A673 (cell line): ENCODE data around the gene MRGPRE. TPM values are rescaled to one million over a fixed set of nuclear protein-coding genes. Genes with fewer than 3 reads are reported as not detected.

Source experiments
- BruUV-seq: library from RNA; stranded (reverse); fragments of 400-500 nt; replicated peaks from 2 replicates; lab custom pipeline; 2021; lab: Mats Ljungman, UMichigan
- CTCF ChIA-PET: fragments of 300-600 bp; sonication (Branson Sonifier 250); formaldehyde crosslinking; loops from one replicate; lab custom pipeline; 2022; ENCODE audit warnings: antibody characterized with exemption; lab: Charles Lee
- POLR2A ChIA-PET: fragments of 300-600 bp; sonication (Branson Sonifier 250); formaldehyde crosslinking; loops from one replicate; lab custom pipeline; 2022; ENCODE audit warnings: antibody characterized with exemption; ENCODE audit not compliant: low non-redundant PET; lab: Charles Lee
- DNase-seq: peaks from one replicate; pipeline ENCODE4 v3.0.0-alpha.2; 2015; ENCODE audit warnings: low spot score
- H3K27ac ChIP-seq: fragments of 200-600 bp; sonication (generic); 2 replicates; pipeline ENCODE4 v1.5.1; 2016; ENCODE audit warnings: mixed run types, low read depth, mild to moderate bottlenecking, mixed read lengths, antibody characterized with exemption, low read length; ENCODE audit not compliant: poor library complexity, severe bottlenecking
- H3K27me3 ChIP-seq: fragments of 200-600 bp; sonication (generic); replicated peaks from 2 replicates; pipeline ENCODE4 v1.6.1; 2017; ENCODE audit warnings: mixed run types, low read depth, mild to moderate bottlenecking, mixed read lengths, antibody characterized with exemption, low read length; ENCODE audit not compliant: insufficient read depth, poor library complexity
- H3K36me3 ChIP-seq: fragments of 200-600 bp; sonication (generic); 2 replicates; pipeline ENCODE4 v1.6.1; 2016; ENCODE audit warnings: mixed run types, mild to moderate bottlenecking, mixed read lengths, antibody characterized with exemption, low read length; ENCODE audit not compliant: insufficient read depth, poor library complexity, severe bottlenecking
- H3K4me1 ChIP-seq: fragments of 200-600 bp; sonication (generic); 2 replicates; pipeline ENCODE4 v1.6.1; 2017; ENCODE audit warnings: mixed run types, mild to moderate bottlenecking, mixed read lengths, antibody characterized with exemption, low read length; ENCODE audit not compliant: insufficient read depth, poor library complexity, severe bottlenecking
- H3K4me3 ChIP-seq: fragments of 200-600 bp; sonication (generic); 2 replicates; pipeline ENCODE4 v1.5.1; 2016; ENCODE audit warnings: low read depth, mixed run types, mild to moderate bottlenecking, mixed read lengths, low read length; ENCODE audit not compliant: poor library complexity, severe bottlenecking
- H3K9me3 ChIP-seq: fragments of 200-600 bp; sonication (generic); 2 replicates; pipeline ENCODE4 v1.6.1; 2016; ENCODE audit warnings: mixed run types, low read depth, mild to moderate bottlenecking, mixed read lengths, antibody characterized with exemption, low read length; ENCODE audit not compliant: poor library complexity, severe bottlenecking
- EZH2 ChIP-seq: fragments of 200-600 bp; sonication (generic); IDR thresholded peaks from 2 replicates; pipeline ENCODE4 v1.6.1; 2017; ENCODE audit warnings: borderline replicate concordance, low read depth, mild to moderate bottlenecking, mixed read lengths, antibody characterized with exemption, low read length; ENCODE audit not compliant: poor library complexity, severe bottlenecking
- intact Hi-C: fragments of 100-400 bp; cut with micrococcal nuclease; formaldehyde crosslinking; loops from one replicate; pipeline ENCODE4 v1.10.0; 2022; ENCODE audit not compliant: unreplicated experiment
- total RNA-seq: library from RNA; stranded (reverse); gene quantifications from 2 replicates; pipeline ENCODE4 v1.2.3, GENCODE V29; 2021
- TF ChIP-seq, protein P1 (sequence below): fragments of 300-800, 200-600 bp; sonication (generic); conservative IDR thresholded peaks from 2 replicates; pipeline ENCODE4 v1.5.1; 2017; ENCODE audit warnings: low read depth, mild to moderate bottlenecking, antibody characterized with exemption, low read length, moderate library complexity, mixed read lengths

MRGPRE gene
- total RNA-seq, 1 experiment from 2014 or later = not detected

DNA sequence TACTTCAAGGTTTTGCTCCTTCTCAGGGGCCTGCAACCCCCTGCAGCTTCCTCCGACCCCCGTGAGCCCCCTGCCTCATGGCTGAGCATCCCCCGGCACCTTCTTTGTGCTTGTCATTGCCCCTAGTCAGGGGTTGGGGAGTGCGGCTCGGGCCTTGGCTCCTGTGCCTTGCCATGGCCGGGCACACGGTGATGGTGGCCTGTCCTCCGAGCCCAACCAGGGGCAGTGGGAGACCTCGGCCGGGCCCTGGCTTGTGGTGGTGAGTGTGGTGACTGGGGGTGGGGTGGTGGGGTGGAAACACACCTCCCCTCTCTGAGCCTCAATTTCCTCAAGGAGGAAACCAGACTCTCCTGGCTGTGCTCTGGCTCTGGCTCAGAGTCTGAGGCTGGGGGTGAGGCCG lies 12.1 kb downstream of the MRGPRE start:
- Histone ChIP-seq H3K4me1 (no peaks in the 10 kb centered on the region), H3K36me3 (no peaks in the 10 kb centered on the region), H3K27ac (no peak overlapping the region), H3K9me3 (no peaks in the 10 kb centered on the region), H3K4me3 (no peak overlapping the region), H3K27me3 (no peaks in the 10 kb centered on the region)
- POLR2A ChIA-PET = no interaction called here
- CTCF ChIA-PET = no interaction called here
- intact Hi-C loops = no loop called here
- TF ChIP-seq EZH2 = no peak
- TF ChIP-seq, protein P1, sequence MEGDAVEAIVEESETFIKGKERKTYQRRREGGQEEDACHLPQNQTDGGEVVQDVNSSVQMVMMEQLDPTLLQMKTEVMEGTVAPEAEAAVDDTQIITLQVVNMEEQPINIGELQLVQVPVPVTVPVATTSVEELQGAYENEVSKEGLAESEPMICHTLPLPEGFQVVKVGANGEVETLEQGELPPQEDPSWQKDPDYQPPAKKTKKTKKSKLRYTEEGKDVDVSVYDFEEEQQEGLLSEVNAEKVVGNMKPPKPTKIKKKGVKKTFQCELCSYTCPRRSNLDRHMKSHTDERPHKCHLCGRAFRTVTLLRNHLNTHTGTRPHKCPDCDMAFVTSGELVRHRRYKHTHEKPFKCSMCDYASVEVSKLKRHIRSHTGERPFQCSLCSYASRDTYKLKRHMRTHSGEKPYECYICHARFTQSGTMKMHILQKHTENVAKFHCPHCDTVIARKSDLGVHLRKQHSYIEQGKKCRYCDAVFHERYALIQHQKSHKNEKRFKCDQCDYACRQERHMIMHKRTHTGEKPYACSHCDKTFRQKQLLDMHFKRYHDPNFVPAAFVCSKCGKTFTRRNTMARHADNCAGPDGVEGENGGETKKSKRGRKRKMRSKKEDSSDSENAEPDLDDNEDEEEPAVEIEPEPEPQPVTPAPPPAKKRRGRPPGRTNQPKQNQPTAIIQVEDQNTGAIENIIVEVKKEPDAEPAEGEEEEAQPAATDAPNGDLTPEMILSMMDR = no peak
- BruUV-seq = no TSS peak
- DNase-seq = no peak

DNA sequence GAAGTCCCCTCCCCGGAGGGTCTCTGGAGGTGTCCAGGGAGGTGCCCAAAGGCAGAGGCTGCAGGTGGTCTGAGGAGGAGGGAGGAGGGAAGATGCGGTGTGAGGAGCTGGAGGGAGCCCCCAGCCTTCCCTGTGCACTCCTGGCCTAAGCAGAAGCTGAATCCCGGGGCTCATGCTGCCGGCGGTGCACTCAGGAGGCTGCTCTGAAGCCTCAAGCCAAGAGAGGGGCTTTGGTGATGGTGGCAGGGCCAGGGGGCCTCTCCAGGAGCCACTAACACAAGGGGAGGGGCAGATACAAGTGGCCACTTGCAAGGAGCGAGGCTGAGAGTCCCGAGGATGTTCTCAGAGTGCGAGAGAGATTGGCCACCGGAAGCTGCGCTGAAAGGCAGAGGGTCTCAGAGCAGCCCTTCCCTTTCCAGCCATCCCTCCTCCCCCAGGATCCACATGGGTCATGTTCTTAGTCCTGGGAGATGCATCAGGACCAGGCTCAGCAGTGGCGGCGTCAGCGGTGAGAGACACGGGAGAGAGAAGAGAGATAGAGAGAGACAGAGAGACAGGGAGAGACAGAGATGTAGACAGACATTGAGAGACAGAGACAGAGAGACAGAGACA lies 12.8 kb downstream of the MRGPRE start:
- no peaks in the 10 kb centered on the region for H3K9me3 ChIP-seq
- no peaks in the 10 kb centered on the region for H3K36me3 ChIP-seq
- TF ChIP-seq, protein P1 = no peak
- no peak for TF ChIP-seq EZH2
- no peak for DNase-seq
- ChIA-PET CTCF (no interaction called here), POLR2A (no interaction called here)
- no peak overlapping the region for H3K27ac ChIP-seq
- no peaks in the 10 kb centered on the region for H3K4me1 ChIP-seq
- intact Hi-C loops = loop anchor here (5.0 kb wide), 1 partner anchor 122 kb away; no protein-coding TSS in a partner anchor
- BruUV-seq = no TSS peak
- H3K4me3 ChIP-seq = no peak overlapping the region
- no peaks in the 10 kb centered on the region for H3K27me3 ChIP-seq

DNA sequence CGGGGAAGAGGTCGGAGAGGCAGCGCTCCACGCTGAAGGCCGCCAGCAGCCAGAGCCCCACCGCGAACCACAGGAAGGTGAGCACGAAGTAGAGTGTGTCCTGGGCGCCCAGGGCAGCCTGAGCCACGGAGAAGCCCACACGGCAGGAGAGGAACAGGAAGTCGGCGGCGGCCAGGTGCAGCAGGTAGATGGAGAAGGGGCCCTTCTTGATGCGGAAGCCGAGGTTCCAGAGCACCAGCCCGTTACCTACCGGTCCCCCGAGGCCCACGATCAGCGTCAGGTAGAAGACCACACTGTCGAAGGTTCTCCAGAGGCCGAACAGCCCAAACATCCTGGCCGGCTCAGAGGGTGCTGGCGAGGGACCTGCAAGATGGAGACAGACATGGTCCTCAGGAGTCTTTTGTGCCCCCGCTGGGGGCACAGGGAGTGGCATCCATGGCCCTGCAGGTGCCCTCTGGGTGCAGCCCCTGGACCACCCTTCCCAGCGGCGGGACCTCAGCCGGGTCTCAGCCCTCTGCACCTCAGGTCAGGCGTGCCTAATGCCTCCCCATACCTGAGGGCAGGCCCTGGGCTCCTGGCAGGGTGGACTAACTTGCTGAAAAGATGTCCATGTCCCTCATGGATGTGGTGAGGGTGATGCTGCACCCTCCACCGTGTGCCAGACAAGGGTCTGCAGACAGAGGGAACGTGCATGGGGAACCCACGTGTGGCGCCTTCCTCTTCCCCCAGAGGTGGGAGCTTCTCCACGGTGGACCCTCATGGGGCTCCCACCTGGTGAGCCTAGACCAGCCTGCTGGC lies 13.5 kb downstream of the MRGPRE start, which contains the start of gene MRGPRG:
Gene MRGPRG (minus strand): TSS at position 331 of the 798 bp plus-strand sequence. CDS start 0 bp downstream, at position 331.
- POLR2A ChIA-PET = no interaction called here
- Histone ChIP-seq H3K4me1 (no peaks in the 10 kb centered on the region), H3K36me3 (no peaks in the 10 kb centered on the region), H3K27ac (no peak within 1 kb of the TSS), H3K27me3 (no peaks in the 10 kb centered on the region), H3K4me3 (no peak within 1 kb of the TSS), H3K9me3 (no peaks in the 10 kb centered on the region)
- TF ChIP-seq, protein P1 = no peak
- DNase-seq = no peak
- intact Hi-C loops = loop anchor here (5.0 kb wide), 1 partner anchor 121 kb away; no protein-coding TSS in a partner anchor
- CTCF ChIA-PET = no interaction called here
- BruUV-seq = no TSS peak
